ENCODE results near the gene ZNF587B.
"Not testable (repeated sequence)": the region's sequence is repeated elsewhere in the genome, so short reads cannot be mapped to it uniquely, and the experiment has no call there.

ZNF587B gene

GRCh38 chr19:57789288-57789687 lies 40.8 kb upstream of the ZNF587B start:
- Histone ChIP-seq H3K9me3 (ENCODE audit: control insufficient read depth, low read length) (peaks cover 16% of the 10 kb centered on the region), H3K18ac (ENCODE audit: low read depth in 1 of 2, low read length in 2 of 2) (no peak overlapping the region)

GRCh38 chr19:57796580-57796979 lies 33.5 kb upstream of the ZNF587B start:
- H3K27ac ChIP-seq (ENCODE audit: low read length, poor library complexity, severe bottlenecking); H3K14ac ChIP-seq (ENCODE audit: low read length in 2 of 2); H3K9ac ChIP-seq (ENCODE audit: low read length); H2BK5ac ChIP-seq (ENCODE audit: low read depth, low read length, poor library complexity, severe bottlenecking); H3K18ac ChIP-seq (ENCODE audit: low read depth in 1 of 2, low read length in 2 of 2); H2BK15ac ChIP-seq (ENCODE audit: low read depth, poor library complexity, severe bottlenecking); H3K27me3 ChIP-seq (ENCODE audit: control insufficient read depth in 1 of 2, insufficient read depth in 1 of 2, low read length in 2 of 2); H2BK120ac ChIP-seq (ENCODE audit: low read depth, low read length); H3K23ac ChIP-seq (ENCODE audit: low read length in 2 of 2); H2AFZ ChIP-seq (ENCODE audit: low read depth, low read length); H3K4ac ChIP-seq (ENCODE audit: low read depth in 1 of 2, low read length in 2 of 2); H3K9me3 ChIP-seq (ENCODE audit: control insufficient read depth, low read length); H3K4me3 ChIP-seq (ENCODE audit: insufficient read depth in 1 of 2, low read depth in 1 of 2, low read length in 2 of 2); H2AK5ac ChIP-seq (ENCODE audit: low read length, severe bottlenecking); H4K8ac ChIP-seq (ENCODE audit: low read length); H2BK12ac ChIP-seq (ENCODE audit: low read length in 2 of 2); DNase-seq; H3K4me2 ChIP-seq (ENCODE audit: low read length, poor library complexity, severe bottlenecking); H3K4me1 ChIP-seq (ENCODE audit: control insufficient read depth, insufficient read depth, low read depth, low read length); H4K91ac ChIP-seq (ENCODE audit: low read length): not testable (repeated sequence)
- 92% methylated on average over 1 of the region's 1 CpG for WGBS
- H3K36me3 ChIP-seq (ENCODE audit: control insufficient read depth in 1 of 2, insufficient read depth in 2 of 2, low read depth in 1 of 2, low read length in 2 of 2), result peaks cover 3 to 39% of the 10 kb centered on the region in 2 experiments
- peaks cover 28% of the 10 kb centered on the region for H3K79me1 ChIP-seq (replicated peaks; ENCODE audit: low read length, poor library complexity, severe bottlenecking)

More at GRCh38 chr19:57789288-57789687, 40.8 kb upstream of the ZNF587B start:
- WGBS, result 100% methylated on average over 4 of the region's 4 CpGs
- Histone ChIP-seq H3K4ac (ENCODE audit: low read depth in 1 of 2, low read length in 2 of 2) (no peak overlapping the region), H3K4me2 (ENCODE audit: low read length, poor library complexity, severe bottlenecking) (no peak overlapping the region), H3K79me1 (replicated peaks; ENCODE audit: low read length, poor library complexity, severe bottlenecking) (peaks cover 39% of the 10 kb centered on the region), H2AFZ (ENCODE audit: low read depth, low read length) (no peak overlapping the region), H3K4me1 (ENCODE audit: control insufficient read depth, insufficient read depth, low read depth, low read length) (no peaks in the 10 kb centered on the region), H3K23ac (ENCODE audit: low read length in 2 of 2) (no peak overlapping the region), H3K27me3 (ENCODE audit: control insufficient read depth in 1 of 2, insufficient read depth in 1 of 2, low read length in 2 of 2) (no peaks in the 10 kb centered on the region), H2BK5ac (ENCODE audit: low read depth, low read length, poor library complexity, severe bottlenecking) (no peak overlapping the region), H3K36me3 (ENCODE audit: control insufficient read depth in 1 of 2, insufficient read depth in 2 of 2, low read depth in 1 of 2, low read length in 2 of 2) (peaks cover 39 to 45% of the 10 kb centered on the region in 2 experiments), H2BK120ac (ENCODE audit: low read depth, low read length) (no peak overlapping the region), H4K91ac (ENCODE audit: low read length) (no peak overlapping the region), H3K14ac (ENCODE audit: low read length in 2 of 2) (no peak overlapping the region), H2BK15ac (ENCODE audit: low read depth, poor library complexity, severe bottlenecking) (no peak overlapping the region), H3K4me3 (ENCODE audit: insufficient read depth in 1 of 2, low read depth in 1 of 2, low read length in 2 of 2) (no peak overlapping the region), H2BK12ac (ENCODE audit: low read length in 2 of 2) (no peak overlapping the region), H2AK5ac (ENCODE audit: low read length, severe bottlenecking) (no peak overlapping the region), H3K9ac (ENCODE audit: low read length) (no peak overlapping the region), H4K8ac (ENCODE audit: low read length) (no peak overlapping the region), H3K27ac (ENCODE audit: low read length, poor library complexity, severe bottlenecking) (no peak overlapping the region)
- DNase-seq, result no peak

GRCh38 chr19:57800696-57801095 lies 29.4 kb upstream of the ZNF587B start:
- no peaks in the 10 kb centered on the region for H3K27me3 ChIP-seq (ENCODE audit: control insufficient read depth in 1 of 2, insufficient read depth in 1 of 2, low read length in 2 of 2)
- no peak for DNase-seq
- no peak overlapping the region for H3K14ac ChIP-seq (ENCODE audit: low read length in 2 of 2)
- WGBS, result 81% methylated on average over 5 of the region's 5 CpGs
- H2BK5ac ChIP-seq (ENCODE audit: low read depth, low read length, poor library complexity, severe bottlenecking), result no peak overlapping the region
- no peak overlapping the region for H2AK5ac ChIP-seq (ENCODE audit: low read length, severe bottlenecking)
- H2BK12ac ChIP-seq (ENCODE audit: low read length in 2 of 2), result no peak overlapping the region
- no peak overlapping the region for H4K91ac ChIP-seq (ENCODE audit: low read length)
- peaks cover 0 to 22% of the 10 kb centered on the region in 2 experiments for H3K36me3 ChIP-seq (ENCODE audit: control insufficient read depth in 1 of 2, insufficient read depth in 2 of 2, low read depth in 1 of 2, low read length in 2 of 2)
- no peak overlapping the region for H4K8ac ChIP-seq (ENCODE audit: low read length)
- H2BK15ac ChIP-seq (ENCODE audit: low read depth, poor library complexity, severe bottlenecking), result no peak overlapping the region
- H2AFZ ChIP-seq (ENCODE audit: low read depth, low read length), result no peak overlapping the region
- H3K23ac ChIP-seq (ENCODE audit: low read length in 2 of 2), result no peak overlapping the region
- H3K4me1 ChIP-seq (ENCODE audit: control insufficient read depth, insufficient read depth, low read depth, low read length), result peaks cover 6% of the 10 kb centered on the region
- H3K4me3 ChIP-seq (ENCODE audit: insufficient read depth in 1 of 2, low read depth in 1 of 2, low read length in 2 of 2), result no peak overlapping the region
- no peak overlapping the region for H3K4ac ChIP-seq (ENCODE audit: low read depth in 1 of 2, low read length in 2 of 2)
- no peaks in the 10 kb centered on the region for H3K9me3 ChIP-seq (ENCODE audit: control insufficient read depth, low read length)
- H2BK120ac ChIP-seq (ENCODE audit: low read depth, low read length), result no peak overlapping the region
- H3K27ac ChIP-seq (ENCODE audit: low read length, poor library complexity, severe bottlenecking), result no peak overlapping the region
- H3K9ac ChIP-seq (ENCODE audit: low read length), result no peak overlapping the region
- no peak overlapping the region for H3K4me2 ChIP-seq (ENCODE audit: low read length, poor library complexity, severe bottlenecking)
- no peak overlapping the region for H3K18ac ChIP-seq (ENCODE audit: low read depth in 1 of 2, low read length in 2 of 2)
- peaks cover 20% of the 10 kb centered on the region for H3K79me1 ChIP-seq (replicated peaks; ENCODE audit: low read length, poor library complexity, severe bottlenecking)

- H2BK120ac ChIP-seq (ENCODE audit: low read depth, low read length), result no peak overlapping the region
- H2BK12ac ChIP-seq (ENCODE audit: low read length in 2 of 2), result no peak overlapping the region
- DNase-seq, result no peak
- H3K23ac ChIP-seq (ENCODE audit: low read length in 2 of 2), result no peak overlapping the region
- no peak overlapping the region for H3K18ac ChIP-seq (ENCODE audit: low read depth in 1 of 2, low read length in 2 of 2)
- H3K27me3 ChIP-seq (ENCODE audit: control insufficient read depth in 1 of 2, insufficient read depth in 1 of 2, low read length in 2 of 2), result no peaks in the 10 kb centered on the region
- peaks cover 11 to 13% of the 10 kb centered on the region in 2 experiments for H3K36me3 ChIP-seq (ENCODE audit: control insufficient read depth in 1 of 2, insufficient read depth in 2 of 2, low read depth in 1 of 2, low read length in 2 of 2)
- H2BK15ac ChIP-seq (ENCODE audit: low read depth, poor library complexity, severe bottlenecking), result no peak overlapping the region
- peak overlapping the region; percentile 87 for H2AK5ac ChIP-seq (ENCODE audit: low read length, severe bottlenecking)
- H3K14ac ChIP-seq (ENCODE audit: low read length in 2 of 2), result no peak overlapping the region
- H4K8ac ChIP-seq (ENCODE audit: low read length), result peak overlapping the region; percentile 96
- WGBS, result 86% methylated on average over 4 of the region's 4 CpGs
- H3K4me1 ChIP-seq (ENCODE audit: control insufficient read depth, insufficient read depth, low read depth, low read length), result peaks cover 9% of the 10 kb centered on the region
- H3K9ac ChIP-seq (ENCODE audit: low read length), result no peak overlapping the region
- peaks cover 22% of the 10 kb centered on the region for H3K79me1 ChIP-seq (replicated peaks; ENCODE audit: low read length, poor library complexity, severe bottlenecking)
- H2AFZ ChIP-seq (ENCODE audit: low read depth, low read length), result no peak overlapping the region
- no peak overlapping the region for H3K4me3 ChIP-seq (ENCODE audit: insufficient read depth in 1 of 2, low read depth in 1 of 2, low read length in 2 of 2)
- peak overlapping the region; percentile 3 for H3K27ac ChIP-seq (ENCODE audit: low read length, poor library complexity, severe bottlenecking)
- no peak overlapping the region for H3K4ac ChIP-seq (ENCODE audit: low read depth in 1 of 2, low read length in 2 of 2)
- no peaks in the 10 kb centered on the region for H3K9me3 ChIP-seq (ENCODE audit: control insufficient read depth, low read length)
- no peak overlapping the region for H4K91ac ChIP-seq (ENCODE audit: low read length)
- no peak overlapping the region for H3K4me2 ChIP-seq (ENCODE audit: low read length, poor library complexity, severe bottlenecking)
- H2BK5ac ChIP-seq (ENCODE audit: low read depth, low read length, poor library complexity, severe bottlenecking), result no peak overlapping the region
Measured at GRCh38 chr19:57802269-57802668, 27.8 kb upstream of the ZNF587B start.
